H1 (cell line): ENCODE results near the gene FBXO38.

Experiments
- BRCA1 ChIP-seq: IDR thresholded peaks from 2 replicates; pipeline ENCODE4 v1.6.1; 2012; ENCODE audit warnings: low read depth, low read length, improper control_type of control experiment
- EZH2 ChIP-seq: fragments of 200-600 bp; sonication (generic); IDR thresholded peaks from 2 replicates; pipeline ENCODE4 v1.7.1; 2012; ENCODE audit warnings: low read depth, mild to moderate bottlenecking, moderate library complexity, low read length, inconsistent platforms; ENCODE audit not compliant: severe bottlenecking
- JUN ChIP-seq: IDR thresholded peaks from 2 replicates; pipeline ENCODE4 v1.6.1; 2011; ENCODE audit warnings: low read depth, mild to moderate bottlenecking, improper control_type of control experiment, low read length
- TAF7 ChIP-seq: optimal IDR thresholded peaks from 2 replicates; pipeline ENCODE3; 2011; ENCODE audit warnings: low read depth, mild to moderate bottlenecking, inconsistent platforms, low read length, moderate library complexity, borderline replicate concordance
- TCF12 ChIP-seq: IDR thresholded peaks from 2 replicates; pipeline ENCODE4 v1.6.1; 2011; ENCODE audit warnings: low read depth, mild to moderate bottlenecking, low read length
- ZNF274 ChIP-seq: IDR thresholded peaks from 2 replicates; pipeline ENCODE4 v1.7.0; 2012; ENCODE audit warnings: low read length, borderline replicate concordance; ENCODE audit errors: extremely low read depth
- TF ChIP-seq, protein P1 (sequence below), 3 experiments: IDR thresholded peaks; 1 replicate in 2 of 3; 2 replicates in 1 of 3; pipeline versions ENCODE4 v1.5.1 to v1.6.1; 2011; ENCODE audit warnings: low read length in 3 of 3, mild to moderate bottlenecking in 3 of 3, inconsistent platforms in 2 of 3, low read depth in 1 of 3, moderate library complexity in 1 of 3; ENCODE audit not compliant: insufficient read depth in 1 of 3; ENCODE audit errors: control extremely low read depth in 1 of 3

DNA sequence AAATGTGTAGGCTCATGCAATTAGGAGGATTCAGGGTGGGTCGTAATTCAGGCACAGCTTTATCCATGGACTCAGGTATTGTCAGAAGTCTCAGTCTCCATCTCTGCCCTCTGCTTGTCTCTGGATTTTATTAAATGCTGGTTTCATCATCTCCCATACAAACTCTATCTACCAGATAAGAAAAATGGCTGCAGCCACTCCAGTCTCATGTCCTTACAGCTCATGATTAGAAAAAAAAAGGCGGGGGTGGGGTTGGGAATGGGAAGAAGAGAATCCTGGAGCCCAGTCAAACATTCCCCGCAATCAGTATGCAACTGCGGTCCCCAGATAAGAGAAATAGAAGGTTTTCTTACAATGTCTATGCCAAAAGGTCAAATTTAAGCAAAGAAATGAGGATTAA, 7.6 kb upstream of the FBXO38 start:
- TF ChIP-seq JUN (no peak), ZNF274 (no peak), TAF7 (no peak), BRCA1 (no peak), TCF12 (no peak), EZH2 (no peak)
- TF ChIP-seq, protein P1, sequence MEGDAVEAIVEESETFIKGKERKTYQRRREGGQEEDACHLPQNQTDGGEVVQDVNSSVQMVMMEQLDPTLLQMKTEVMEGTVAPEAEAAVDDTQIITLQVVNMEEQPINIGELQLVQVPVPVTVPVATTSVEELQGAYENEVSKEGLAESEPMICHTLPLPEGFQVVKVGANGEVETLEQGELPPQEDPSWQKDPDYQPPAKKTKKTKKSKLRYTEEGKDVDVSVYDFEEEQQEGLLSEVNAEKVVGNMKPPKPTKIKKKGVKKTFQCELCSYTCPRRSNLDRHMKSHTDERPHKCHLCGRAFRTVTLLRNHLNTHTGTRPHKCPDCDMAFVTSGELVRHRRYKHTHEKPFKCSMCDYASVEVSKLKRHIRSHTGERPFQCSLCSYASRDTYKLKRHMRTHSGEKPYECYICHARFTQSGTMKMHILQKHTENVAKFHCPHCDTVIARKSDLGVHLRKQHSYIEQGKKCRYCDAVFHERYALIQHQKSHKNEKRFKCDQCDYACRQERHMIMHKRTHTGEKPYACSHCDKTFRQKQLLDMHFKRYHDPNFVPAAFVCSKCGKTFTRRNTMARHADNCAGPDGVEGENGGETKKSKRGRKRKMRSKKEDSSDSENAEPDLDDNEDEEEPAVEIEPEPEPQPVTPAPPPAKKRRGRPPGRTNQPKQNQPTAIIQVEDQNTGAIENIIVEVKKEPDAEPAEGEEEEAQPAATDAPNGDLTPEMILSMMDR (IDR thresholded peaks at IDR 0.05; ENCODE audit: control extremely low read depth in 1 of 3, insufficient read depth in 1 of 3, low read depth in 1 of 3, low read length in 3 of 3): no peak
